GM23248 (cell line): ENCODE measurements around the gene LYPD6B. TPM values are rescaled to one million over a fixed set of nuclear protein-coding genes. Genes with fewer than 3 reads are reported as not detected.

Experiments
- DNase-seq: peaks from one replicate; pipeline ENCODE4 v3.0.0-alpha.2; 2015
- H2AFZ ChIP-seq: fragments of 200-600 bp; sonication (generic); 2 replicates; pipeline ENCODE4 v1.6.1; 2016; ENCODE audit warnings: antibody characterized with exemption
- H3F3A ChIP-seq: fragments of 200-600 bp; sonication (generic); 2 replicates; pipeline ENCODE4 v1.6.1; 2016; ENCODE audit warnings: mild to moderate bottlenecking, antibody characterized with exemption, mixed run types; ENCODE audit not compliant: insufficient read depth
- H3K27ac ChIP-seq: fragments of 200-600 bp; sonication (generic); 2 replicates; pipeline ENCODE4 v1.5.1; 2016; ENCODE audit warnings: mild to moderate bottlenecking
- H3K27me3 ChIP-seq: fragments of 200-600 bp; sonication (generic); replicated peaks from 2 replicates; pipeline ENCODE4 v1.6.1; 2016; ENCODE audit warnings: mild to moderate bottlenecking; ENCODE audit not compliant: insufficient read depth
- H3K36me3 ChIP-seq: fragments of 200-600 bp; sonication (generic); 2 replicates; pipeline ENCODE4 v1.6.1; 2016; ENCODE audit warnings: low read depth, mild to moderate bottlenecking
- H3K4me1 ChIP-seq: fragments of 200-600 bp; sonication (generic); 2 replicates; pipeline ENCODE4 v1.6.1; 2016; ENCODE audit warnings: mild to moderate bottlenecking; ENCODE audit not compliant: insufficient read depth
- H3K4me2 ChIP-seq: fragments of 200-600 bp; sonication (generic); one replicate; pipeline ENCODE4 v1.6.1; 2016; ENCODE audit warnings: mild to moderate bottlenecking; ENCODE audit not compliant: unreplicated experiment
- H3K4me3 ChIP-seq: fragments of 200-600 bp; sonication (generic); 2 replicates; pipeline ENCODE4 v1.5.1; 2016; ENCODE audit warnings: mild to moderate bottlenecking
- H3K79me2 ChIP-seq: fragments of 200-600 bp; sonication (generic); 2 replicates; pipeline ENCODE4 v1.6.1; 2016; ENCODE audit warnings: mild to moderate bottlenecking; ENCODE audit not compliant: insufficient read depth
- H3K9ac ChIP-seq: fragments of 200-600 bp; sonication (generic); 2 replicates; pipeline ENCODE4 v1.6.1; 2016; ENCODE audit warnings: mild to moderate bottlenecking
- H3K9me2 ChIP-seq: fragments of 200-600 bp; sonication (generic); 2 replicates; pipeline ENCODE4 v1.6.1; 2016; ENCODE audit warnings: mixed run types, mild to moderate bottlenecking, moderate library complexity; ENCODE audit not compliant: insufficient read depth
- H3K9me3 ChIP-seq: fragments of 200-600 bp; sonication (generic); one replicate; pipeline ENCODE4 v1.6.1; 2017; ENCODE audit warnings: low read depth
- H4K20me1 ChIP-seq: fragments of 200-600 bp; sonication (generic); 2 replicates; pipeline ENCODE4 v1.6.0; 2016; ENCODE audit not compliant: insufficient read depth
- EZH2 ChIP-seq: fragments of 200-600 bp; sonication (generic); IDR thresholded peaks from 2 replicates; pipeline ENCODE4 v1.6.1; 2018; ENCODE audit warnings: antibody characterized with exemption, mild to moderate bottlenecking; ENCODE audit not compliant: insufficient read depth, poor library complexity, severe bottlenecking
- EZH2phosphoT487 ChIP-seq: fragments of 200-600 bp; sonication (generic); IDR thresholded peaks from 2 replicates; pipeline ENCODE4 v1.6.1; 2018; ENCODE audit warnings: antibody characterized with exemption, moderate library complexity, mild to moderate bottlenecking, low read depth; ENCODE audit not compliant: insufficient read depth
- WGBS, 2 experiments: methylation state at CpG; one replicate each; pipeline ENCODE4 v1.1.6; 2015 to 2017; ENCODE audit warnings: low lambda C conversion rate in 2 of 2, low coverage in 1 of 2; ENCODE audit errors: missing lambda C conversion rate in 2 of 2; 5-methylcytosine and 5-hydroxymethylcytosine counted together
- in situ Hi-C: fragments of 300-500 bp; cut with MboI; formaldehyde crosslinking; loops from 2 replicates; pipeline ENCODE4 v1.15.0; 2020
- polyA plus RNA-seq: library from polyadenylated mRNA; unstranded; fragments of >200 nt; fragmentation: Nextera tagmentation; extraction: Ambion mirVana; gene quantifications from 2 replicates; pipeline ENCODE4 v1.2.1, GENCODE V29; 2016
- total RNA-seq: library from RNA; depleted of rRNA; stranded (reverse); fragments of >200 nt; shearing (Covaris generic); gene quantifications from 2 replicates; pipeline ENCODE4 v1.2.3, GENCODE V29; 2014

Gene LYPD6B
- total and polyA plus RNA-seq, 2 experiments from 2014 or later, result 3.9 to 11.4 TPM

- WGBS, 2 experiments, result 60 to 63% methylated on average over 4 of the region's 4 CpGs
Observed at GRCh38 chr2:149006883-149007543, 31.5 kb upstream of the LYPD6B start.

DNA sequence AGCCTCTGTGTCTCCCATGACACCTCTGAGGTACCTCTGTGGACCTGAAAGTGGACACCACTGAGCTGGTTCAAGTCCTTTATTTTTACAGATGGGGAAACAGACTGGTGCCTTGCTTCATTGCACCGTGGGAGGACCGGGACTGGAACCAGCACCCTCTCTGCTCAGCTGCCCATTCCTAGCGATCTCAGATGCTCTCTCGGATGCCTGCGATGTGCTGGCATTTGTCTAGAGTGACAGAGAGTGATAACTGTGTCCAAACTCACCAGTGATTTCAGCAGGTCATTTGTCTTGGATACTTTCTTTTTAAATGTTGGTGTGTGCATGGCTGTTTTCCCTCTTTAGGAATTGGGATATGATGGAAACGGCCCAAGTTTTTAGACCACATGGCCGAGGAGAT is 30.1 kb upstream of the LYPD6B start:
- WGBS, 2 experiments, result 74 to 76% methylated on average over 7 of the region's 7 CpGs
- no peak for DNase-seq

More at GRCh38 chr2:149006883-149007543, 31.5 kb upstream of the LYPD6B start:
- no peak for TF ChIP-seq EZH2
- no peak for TF ChIP-seq EZH2phosphoT487
- H3K79me2 ChIP-seq, result no peaks in the 10 kb centered on the region
- H3K27ac ChIP-seq, result no peak overlapping the region
- H3K27me3 ChIP-seq, result no peaks in the 10 kb centered on the region; the same call in 1 of the 2 replicates
- H4K20me1 ChIP-seq, result no peaks in the 10 kb centered on the region
- H3K9ac ChIP-seq, result no peak overlapping the region
- H3F3A ChIP-seq, result peaks cover 4% of the 10 kb centered on the region; the same call in 1 of the 2 replicates
- H3K9me2 ChIP-seq, result no peaks in the 10 kb centered on the region
- H2AFZ ChIP-seq, result no peak overlapping the region
- DNase-seq, result no peak
- no peaks in the 10 kb centered on the region for H3K36me3 ChIP-seq
- no peaks in the 10 kb centered on the region for H3K9me3 ChIP-seq
- in situ Hi-C loops, result no loop called here
- peaks cover 12% of the 10 kb centered on the region; the same call in 1 of the 2 replicates for H3K4me1 ChIP-seq
- no peak overlapping the region for H3K4me3 ChIP-seq
- H3K4me2 ChIP-seq, result no peak overlapping the region

DNA sequence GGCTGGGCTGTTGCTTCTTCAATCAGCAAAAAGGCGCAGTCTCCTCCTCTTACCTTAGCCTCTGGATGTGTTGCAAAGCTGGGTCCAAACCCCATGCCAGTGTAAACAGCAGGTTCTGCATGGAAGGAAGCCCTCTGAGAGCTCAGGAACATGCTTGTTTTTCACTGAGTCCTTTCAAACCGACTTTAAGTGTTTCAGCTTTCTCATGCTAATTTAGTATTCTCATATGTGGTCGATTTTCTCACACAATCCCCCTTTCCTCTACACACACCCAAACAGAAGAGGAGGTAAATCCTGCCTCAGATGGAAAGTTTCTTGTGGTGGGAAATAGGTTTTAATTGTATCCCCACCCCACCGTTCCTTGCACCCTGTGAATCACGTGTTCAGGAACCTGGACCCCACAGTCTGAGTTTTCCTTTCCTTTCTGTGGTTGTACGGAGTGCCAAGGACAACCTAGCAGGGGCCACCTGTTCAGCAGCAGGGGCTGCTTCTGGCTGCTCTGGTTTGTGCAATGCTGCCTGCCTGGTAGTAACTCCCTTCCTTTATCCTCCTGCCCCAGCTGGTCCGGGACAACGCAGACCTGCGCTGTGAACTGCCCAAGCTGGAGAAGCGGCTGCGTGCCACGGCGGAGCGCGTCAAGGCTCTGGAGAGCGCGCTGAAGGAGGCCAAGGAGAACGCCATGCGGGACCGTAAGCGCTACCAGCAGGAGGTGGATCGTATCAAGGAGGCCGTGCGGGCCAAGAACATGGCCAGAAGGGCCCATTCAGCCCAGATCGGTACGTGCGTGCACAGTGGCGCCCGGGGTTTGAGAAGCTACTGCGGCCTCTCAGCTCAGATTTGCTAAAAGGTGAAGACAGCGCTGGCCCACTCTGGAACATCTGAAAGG is 28.7 kb upstream of the LYPD6B start:
- no peak overlapping the region for H3K4me2 ChIP-seq
- 92 to 93% methylated on average over 31 of the region's 31 CpGs for WGBS, 2 experiments

More for the DNA sequence above, 30.1 kb upstream of the LYPD6B start:
- H3K27ac ChIP-seq, result no peak overlapping the region
- H3K4me2 ChIP-seq, result no peak overlapping the region
- no peaks in the 10 kb centered on the region for H4K20me1 ChIP-seq
- no peaks in the 10 kb centered on the region for H3K9me3 ChIP-seq
- peaks cover 4% of the 10 kb centered on the region; the same call in 1 of the 2 replicates for H3F3A ChIP-seq
- TF ChIP-seq EZH2 (no peak), EZH2phosphoT487 (no peak)
- no peaks in the 10 kb centered on the region for H3K79me2 ChIP-seq
- in situ Hi-C loops, result no loop called here
- no peaks in the 10 kb centered on the region for H3K9me2 ChIP-seq
- no peak overlapping the region for H2AFZ ChIP-seq
- no peak overlapping the region for H3K4me3 ChIP-seq
- H3K4me1 ChIP-seq, result peaks cover 12% of the 10 kb centered on the region; the same call in 1 of the 2 replicates
- no peak overlapping the region for H3K9ac ChIP-seq
- no peaks in the 10 kb centered on the region; the same call in 1 of the 2 replicates for H3K27me3 ChIP-seq
- no peaks in the 10 kb centered on the region for H3K36me3 ChIP-seq

DNA sequence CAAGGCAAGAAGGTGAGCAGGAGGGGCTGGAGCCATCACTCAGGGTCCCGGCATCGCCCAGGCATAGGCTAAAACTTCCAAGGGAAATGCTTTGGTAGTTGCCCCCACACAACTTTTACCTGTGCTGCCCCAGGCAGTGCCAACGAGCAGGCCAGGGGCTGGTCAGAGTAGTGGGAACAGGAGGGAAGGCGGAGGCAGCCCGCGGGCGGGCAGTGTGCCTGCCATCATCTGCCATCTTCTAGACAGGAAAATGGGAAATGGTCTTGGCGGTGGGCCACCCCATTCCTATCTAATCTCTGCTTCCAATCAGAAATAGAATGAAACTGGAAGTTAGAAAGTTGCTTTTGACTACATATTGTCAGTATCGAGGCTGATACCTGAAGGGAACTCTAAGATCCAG is 26.0 kb upstream of the LYPD6B start:
- H3K9ac ChIP-seq, result no peak overlapping the region
- H3K4me3 ChIP-seq, result no peak overlapping the region
- 82 to 87% methylated on average over 9 of the region's 9 CpGs for WGBS, 2 experiments
- H4K20me1 ChIP-seq, result no peaks in the 10 kb centered on the region
- no peaks in the 10 kb centered on the region for H3K79me2 ChIP-seq
- in situ Hi-C loops, result no loop called here
- no peak for DNase-seq
- H3F3A ChIP-seq, result no peaks in the 10 kb centered on the region
- no peak overlapping the region for H2AFZ ChIP-seq
- H3K9me3 ChIP-seq, result no peaks in the 10 kb centered on the region
- H3K36me3 ChIP-seq, result no peaks in the 10 kb centered on the region
- TF ChIP-seq EZH2 (no peak), EZH2phosphoT487 (no peak)
- no peak overlapping the region for H3K27ac ChIP-seq
- H3K9me2 ChIP-seq, result no peaks in the 10 kb centered on the region
- H3K4me2 ChIP-seq, result no peak overlapping the region
- no peaks in the 10 kb centered on the region for H3K4me1 ChIP-seq
- H3K27me3 ChIP-seq, result no peaks in the 10 kb centered on the region; the same call in 1 of the 2 replicates

More for the DNA sequence above, 28.7 kb upstream of the LYPD6B start:
- no peak overlapping the region for H2AFZ ChIP-seq
- H3K9ac ChIP-seq, result no peak overlapping the region
- 0 out of 2 replicates have a peak, but pooled peaks cover 7% of the 10 kb centered on the region for H3K4me1 ChIP-seq
- peaks cover under 1% of the 10 kb centered on the region; the same call in 1 of the 2 replicates for H3F3A ChIP-seq
- H3K27ac ChIP-seq, result no peak overlapping the region
- no peaks in the 10 kb centered on the region for H4K20me1 ChIP-seq
- H3K9me2 ChIP-seq, result no peaks in the 10 kb centered on the region
- H3K36me3 ChIP-seq, result no peaks in the 10 kb centered on the region
- no peaks in the 10 kb centered on the region for H3K9me3 ChIP-seq
- TF ChIP-seq EZH2phosphoT487 (no peak), EZH2 (no peak)
- H3K27me3 ChIP-seq, result no peaks in the 10 kb centered on the region; the same call in 1 of the 2 replicates
- no peak overlapping the region for H3K4me3 ChIP-seq
- in situ Hi-C loops, result no loop called here
- H3K79me2 ChIP-seq, result no peaks in the 10 kb centered on the region
- no peak for DNase-seq
